ENCODE measurements around the gene GMEB2. TPM values are rescaled to one million over a fixed set of nuclear protein-coding genes. Genes with fewer than 3 reads are reported as not detected.

The GMEB2 gene
- polyA plus RNA-seq, 1 experiment = 7.4 TPM

GRCh38 chr20:63570281-63571086, 56.4 kb downstream of the GMEB2 start:
- Histone ChIP-seq H3K4me3 (ENCODE audit: low read depth, low read length) (no peak overlapping the region), H3K36me3 (ENCODE audit: control insufficient read depth, insufficient read depth, low read length) (peaks cover 9% of the 10 kb centered on the region), H3K27me3 (ENCODE audit: control insufficient read depth, insufficient read depth, low read length) (no peaks in the 10 kb centered on the region)
- no peak for DNase-seq (ENCODE audit: low read depth)
- ChIA-PET POLR2A (no interaction called here), CTCF (no interaction called here)
- TF ChIP-seq CTCF (IDR thresholded peaks at IDR 0.05; ENCODE audit: insufficient read depth, low read depth, low read length) = no peak

GRCh38 chr20:63568986-63569949, 57.6 kb downstream of the GMEB2 start:
- ChIA-PET POLR2A (no interaction called here), CTCF (no interaction called here)
- no peak for DNase-seq (ENCODE audit: low read depth)
- no peaks in the 10 kb centered on the region for H3K27me3 ChIP-seq (ENCODE audit: control insufficient read depth, insufficient read depth, low read length)
- peaks cover 10% of the 10 kb centered on the region for H3K36me3 ChIP-seq (ENCODE audit: control insufficient read depth, insufficient read depth, low read length)
- no peak overlapping the region for H3K4me3 ChIP-seq (ENCODE audit: low read depth, low read length)
- TF ChIP-seq CTCF (IDR thresholded peaks at IDR 0.05; ENCODE audit: insufficient read depth, low read depth, low read length) = no peak

GRCh38 chr20:63568170-63568981, 58.5 kb downstream of the GMEB2 start:
- no peak for TF ChIP-seq CTCF (IDR thresholded peaks at IDR 0.05; ENCODE audit: insufficient read depth, low read depth, low read length)
- H3K4me3 ChIP-seq (ENCODE audit: low read depth, low read length) = no peak overlapping the region
- no peaks in the 10 kb centered on the region for H3K27me3 ChIP-seq (ENCODE audit: control insufficient read depth, insufficient read depth, low read length)
- ChIA-PET POLR2A (no interaction called here), CTCF (no interaction called here)
- peaks cover 11% of the 10 kb centered on the region for H3K36me3 ChIP-seq (ENCODE audit: control insufficient read depth, insufficient read depth, low read length)
- no peak for DNase-seq (ENCODE audit: low read depth)

- TF ChIP-seq CTCF (IDR thresholded peaks at IDR 0.05; ENCODE audit: insufficient read depth, low read depth, low read length) = no peak
- Histone ChIP-seq H3K4me3 (ENCODE audit: low read depth, low read length) (no peak overlapping the region), H3K36me3 (ENCODE audit: control insufficient read depth, insufficient read depth, low read length) (peaks cover 18% of the 10 kb centered on the region), H3K27me3 (ENCODE audit: control insufficient read depth, insufficient read depth, low read length) (no peaks in the 10 kb centered on the region)
- DNase-seq (ENCODE audit: low read depth) = no peak
- ChIA-PET CTCF (interaction anchor here (1.0 kb wide), 1 partner anchor 29 kb away, joined by 3 read pairs; no protein-coding TSS in a partner anchor), POLR2A (no interaction called here)
These were observed 59.3 kb downstream of the GMEB2 start for GRCh38 chr20:63567386-63568169.

All from BJ (cell line).